GM12873 (cell line): Measurements from ENCODE around the gene PTPN20.

Experiments
- TF ChIP-seq, protein P1 (sequence below): IDR thresholded peaks from 2 replicates; pipeline ENCODE4 v1.5.1; 2012; ENCODE audit warnings: low read depth, mild to moderate bottlenecking, moderate library complexity, low read length, control low read depth; ENCODE audit not compliant: insufficient read depth; ENCODE audit errors: missing control alignments

The PTPN20 gene

GRCh38 chr10:47039562-47039913 lies 128.3 kb downstream of the PTPN20 start:
- TF ChIP-seq, protein P1, sequence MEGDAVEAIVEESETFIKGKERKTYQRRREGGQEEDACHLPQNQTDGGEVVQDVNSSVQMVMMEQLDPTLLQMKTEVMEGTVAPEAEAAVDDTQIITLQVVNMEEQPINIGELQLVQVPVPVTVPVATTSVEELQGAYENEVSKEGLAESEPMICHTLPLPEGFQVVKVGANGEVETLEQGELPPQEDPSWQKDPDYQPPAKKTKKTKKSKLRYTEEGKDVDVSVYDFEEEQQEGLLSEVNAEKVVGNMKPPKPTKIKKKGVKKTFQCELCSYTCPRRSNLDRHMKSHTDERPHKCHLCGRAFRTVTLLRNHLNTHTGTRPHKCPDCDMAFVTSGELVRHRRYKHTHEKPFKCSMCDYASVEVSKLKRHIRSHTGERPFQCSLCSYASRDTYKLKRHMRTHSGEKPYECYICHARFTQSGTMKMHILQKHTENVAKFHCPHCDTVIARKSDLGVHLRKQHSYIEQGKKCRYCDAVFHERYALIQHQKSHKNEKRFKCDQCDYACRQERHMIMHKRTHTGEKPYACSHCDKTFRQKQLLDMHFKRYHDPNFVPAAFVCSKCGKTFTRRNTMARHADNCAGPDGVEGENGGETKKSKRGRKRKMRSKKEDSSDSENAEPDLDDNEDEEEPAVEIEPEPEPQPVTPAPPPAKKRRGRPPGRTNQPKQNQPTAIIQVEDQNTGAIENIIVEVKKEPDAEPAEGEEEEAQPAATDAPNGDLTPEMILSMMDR: no peak

- TF ChIP-seq, protein P1: no peak
Measured at GRCh38 chr10:47040041-47040491, 128.8 kb downstream of the PTPN20 start.

GRCh38 chr10:47040681-47041080 lies 129.5 kb downstream of the PTPN20 start:
- TF ChIP-seq, protein P1: no peak

GRCh38 chr10:47041396-47042198 lies 130.4 kb downstream of the PTPN20 start:
- TF ChIP-seq, protein P1: no peak

DNA sequence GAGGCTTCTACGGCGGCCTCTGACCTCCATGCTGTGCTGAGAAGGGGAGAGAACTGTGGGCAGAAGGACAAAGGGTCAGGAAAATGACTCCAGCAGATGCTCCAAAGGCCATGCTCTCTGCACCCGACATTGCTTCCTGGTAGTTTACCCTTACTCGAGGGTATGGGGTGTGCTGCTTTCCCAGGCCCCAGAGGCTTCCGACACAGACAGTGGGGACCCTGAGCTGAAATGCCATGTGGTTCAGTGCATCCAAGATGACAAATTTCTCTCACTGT lies 130.9 kb downstream of the PTPN20 start:
- TF ChIP-seq, protein P1: no peak

DNA sequence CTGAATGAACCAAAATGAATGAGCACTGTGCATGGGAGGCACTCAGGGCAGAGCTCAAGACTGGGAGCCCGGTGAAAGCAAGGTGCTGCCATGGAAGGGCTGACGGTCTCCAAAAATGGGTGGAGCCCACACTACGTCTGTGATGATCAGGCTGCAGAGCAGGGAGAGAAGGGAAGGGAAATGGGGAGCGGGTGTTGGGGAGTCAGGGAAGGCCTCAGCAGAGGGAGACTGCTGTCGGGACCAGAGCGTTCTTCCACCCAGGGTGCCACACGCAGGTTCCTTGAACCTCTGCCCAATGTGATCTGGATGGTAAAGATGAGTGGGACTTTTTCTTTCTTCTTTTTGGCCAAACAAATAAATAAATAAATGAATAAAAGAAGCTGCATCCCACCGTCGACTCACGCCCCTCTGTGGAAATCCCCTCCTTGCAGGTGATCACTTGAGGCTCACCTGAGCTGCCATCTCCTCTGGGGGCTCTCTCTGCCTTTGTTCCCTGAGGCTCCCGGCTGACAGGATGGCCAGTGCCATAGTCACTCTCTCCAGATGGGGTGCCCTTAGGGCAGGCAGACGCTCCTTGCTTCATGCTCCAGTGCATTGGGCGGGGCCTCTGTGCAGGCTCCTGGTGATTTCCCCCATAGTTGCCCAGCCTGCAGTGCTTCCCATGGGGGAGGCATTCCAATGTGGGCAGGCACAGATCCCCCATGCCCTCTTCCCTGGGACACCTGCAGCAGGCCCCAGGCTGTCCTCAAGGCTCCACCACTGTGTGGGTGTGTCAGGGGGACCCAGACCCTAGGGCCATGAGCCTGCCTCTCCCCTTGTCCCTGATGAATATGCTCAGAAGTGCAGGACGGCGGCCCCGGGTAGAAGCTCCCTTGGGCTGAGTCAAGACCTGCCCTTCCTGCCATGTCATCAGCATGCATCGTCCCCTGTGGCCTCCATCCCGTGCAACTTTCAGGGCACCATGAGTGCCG lies 131.8 kb downstream of the PTPN20 start:
- TF ChIP-seq, protein P1: no peak

DNA sequence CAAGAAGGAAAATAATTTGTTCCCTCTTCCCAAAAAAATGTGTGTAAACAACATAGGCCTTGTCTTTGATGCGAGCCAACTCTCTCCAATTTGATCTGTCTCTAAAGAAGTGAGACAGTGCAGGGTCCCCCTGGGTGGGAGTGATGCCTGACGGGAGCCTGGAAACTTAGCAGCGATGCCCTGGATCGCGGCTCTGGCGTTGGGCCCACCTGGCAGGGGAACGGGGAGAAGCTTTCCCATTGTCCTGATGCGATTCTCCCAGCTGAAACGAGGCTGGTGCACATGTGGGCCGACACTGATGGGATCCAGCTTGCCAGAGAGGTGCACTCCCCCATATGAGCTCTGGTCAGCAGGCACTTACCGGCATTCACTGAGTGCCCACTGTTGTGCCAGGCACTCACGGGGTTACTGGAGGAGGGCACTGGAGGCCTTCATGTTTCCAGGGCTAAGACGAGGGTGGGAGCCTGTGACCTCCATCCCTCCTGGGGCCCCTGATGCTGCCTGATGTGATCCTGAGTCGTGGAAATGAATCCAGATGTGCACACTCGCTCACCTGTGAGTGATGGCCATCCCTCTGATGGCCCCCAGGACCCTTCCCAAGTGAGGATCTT lies 132.8 kb downstream of the PTPN20 start:
- TF ChIP-seq, protein P1: no peak
